Astrocyte (in vitro differentiated cells and primary cell): Measurements from ENCODE around the gene EMC1. TPM values are rescaled to one million over a fixed set of nuclear protein-coding genes. Genes with fewer than 3 reads are reported as not detected.

Experiments used
- DNase-seq: peaks from one replicate; pipeline ENCODE4 v3.0.0-alpha.2; 2010; ENCODE audit warnings: low read depth
- FAIRE-seq: peaks from 2 replicates; lab custom pipeline; 2011; peaks lifted over from hg19 to GRCh38; lab: Jason Lieb, UNC
- H2AFZ ChIP-seq: 2 replicates; pipeline ENCODE4 v1.6.0; 2012; ENCODE audit warnings: low read depth, low read length, inconsistent platforms
- H3K27ac ChIP-seq: 2 replicates; pipeline ENCODE4 v1.5.1; 2011; ENCODE audit warnings: low read depth, low read length, inconsistent platforms
- H3K27me3 ChIP-seq: 2 replicates; pipeline ENCODE4 v1.6.0; 2011; ENCODE audit warnings: low read length, inconsistent platforms; ENCODE audit not compliant: insufficient read depth
- H3K36me3 ChIP-seq: 2 replicates; pipeline ENCODE4 v1.5.1; 2011; ENCODE audit warnings: low read length, inconsistent platforms; ENCODE audit not compliant: insufficient read depth
- H3K4me1 ChIP-seq: 2 replicates; pipeline ENCODE4 v1.5.1; 2011; ENCODE audit warnings: low read length, inconsistent platforms; ENCODE audit not compliant: insufficient read depth
- H3K4me2 ChIP-seq: 2 replicates; pipeline ENCODE4 v1.6.0; 2012; ENCODE audit warnings: low read length, inconsistent platforms
- H3K4me3 ChIP-seq: 2 replicates; pipeline ENCODE4 v1.5.1; 2011; ENCODE audit warnings: low read depth, mild to moderate bottlenecking, low read length, inconsistent platforms; ENCODE audit not compliant: insufficient read depth
- H3K79me2 ChIP-seq: 2 replicates; pipeline ENCODE4 v1.6.0; 2012; ENCODE audit warnings: mild to moderate bottlenecking, low read length, inconsistent platforms; ENCODE audit not compliant: insufficient read depth
- H3K9ac ChIP-seq: 2 replicates; pipeline ENCODE4 v1.6.0; 2012; ENCODE audit warnings: mild to moderate bottlenecking, low read length, inconsistent platforms
- H3K9me3 ChIP-seq: 2 replicates; pipeline ENCODE4 v1.5.1; 2012; ENCODE audit warnings: low read depth, mild to moderate bottlenecking, low read length, inconsistent platforms; ENCODE audit not compliant: insufficient read depth
- H4K20me1 ChIP-seq: 2 replicates; pipeline ENCODE4 v1.6.0; 2012; ENCODE audit warnings: low read length, inconsistent platforms; ENCODE audit not compliant: insufficient read depth
- H3K27ac Mint-ChIP-seq: one replicate; pipeline ENCODE4 v1.8.0; 2021; ENCODE audit warnings: mild to moderate bottlenecking, mixed read lengths; ENCODE audit not compliant: unreplicated experiment
- H3K27me3 Mint-ChIP-seq: one replicate; pipeline ENCODE4 v1.8.0; 2021; ENCODE audit warnings: low read depth, mixed read lengths; ENCODE audit not compliant: unreplicated experiment
- H3K36me3 Mint-ChIP-seq: one replicate; pipeline ENCODE4 v1.8.0; 2021; ENCODE audit warnings: low read depth, mixed read lengths; ENCODE audit not compliant: unreplicated experiment
- H3K4me1 Mint-ChIP-seq: one replicate; pipeline ENCODE4 v1.8.0; 2021; ENCODE audit warnings: low read depth, mixed read lengths; ENCODE audit not compliant: unreplicated experiment
- H3K4me3 Mint-ChIP-seq: one replicate; pipeline ENCODE4 v1.8.0; 2021; ENCODE audit warnings: mild to moderate bottlenecking, moderate library complexity, mixed read lengths; ENCODE audit not compliant: unreplicated experiment
- H3K9me3 Mint-ChIP-seq: one replicate; pipeline ENCODE4 v1.8.0; 2021; ENCODE audit warnings: mild to moderate bottlenecking, mixed read lengths; ENCODE audit not compliant: unreplicated experiment
- CTCF ChIP-seq: IDR thresholded peaks from 2 replicates; pipeline ENCODE4 v1.5.1; 2011; ENCODE audit warnings: low read depth, mild to moderate bottlenecking, inconsistent platforms, low read length, moderate library complexity; ENCODE audit not compliant: insufficient read depth
- EZH2 ChIP-seq: IDR thresholded peaks from 2 replicates; pipeline ENCODE4 v1.6.1; 2012; ENCODE audit warnings: mild to moderate bottlenecking, low read length, inconsistent platforms; ENCODE audit not compliant: insufficient read depth
- total RNA-seq: library from RNA; stranded (reverse); gene quantifications from 2 replicates; pipeline ENCODE4 v1.2.1, GENCODE V29; 2021

The EMC1 gene
- total RNA-seq, 1 donor from 2014 or later = 89.3 TPM

DNA sequence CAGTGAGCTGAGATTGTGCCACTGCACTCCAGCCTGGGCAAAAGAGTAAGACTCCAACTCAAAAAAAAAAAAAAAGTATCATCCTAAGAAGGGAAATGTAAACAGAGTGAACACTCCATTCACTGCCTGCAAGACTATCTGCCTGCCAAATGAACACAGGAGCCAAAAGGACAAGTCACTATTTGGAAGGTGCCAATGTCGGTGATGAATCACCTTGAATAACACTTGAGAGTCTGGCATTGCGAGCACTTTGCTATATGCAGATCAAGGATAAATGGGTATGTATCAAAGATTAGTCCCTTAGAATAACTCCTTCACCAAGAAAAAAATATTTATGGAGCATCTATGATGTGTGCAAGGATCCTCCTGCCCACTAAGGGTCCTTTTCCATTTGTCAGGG, 47.9 kb downstream of the EMC1 start:
- peak; percentile 87 for DNase-seq
- no peaks in the 10 kb centered on the region for H3K9me3 Mint-ChIP-seq
- no peak overlapping the region for H2AFZ ChIP-seq
- no peaks in the 10 kb centered on the region for H3K27me3 ChIP-seq
- H3K4me2 ChIP-seq = peak overlapping the region; percentile 13
- H3K4me1 ChIP-seq = peaks cover 18% of the 10 kb centered on the region
- peaks cover 95% of the 10 kb centered on the region for H4K20me1 ChIP-seq
- no peak overlapping the region for H3K27ac ChIP-seq
- peaks cover 1% of the 10 kb centered on the region for H3K36me3 Mint-ChIP-seq
- H3K9me3 ChIP-seq = no peaks in the 10 kb centered on the region
- no peak overlapping the region for H3K4me3 ChIP-seq
- no peak overlapping the region for H3K27ac Mint-ChIP-seq
- no peaks in the 10 kb centered on the region for H3K27me3 Mint-ChIP-seq
- H3K79me2 ChIP-seq = peaks cover 98% of the 10 kb centered on the region
- no peak for FAIRE-seq
- peaks cover 19% of the 10 kb centered on the region for H3K36me3 ChIP-seq
- H3K4me3 Mint-ChIP-seq = no peak overlapping the region
- TF ChIP-seq EZH2 (no peak), CTCF (no peak)
- H3K9ac ChIP-seq = no peak overlapping the region
- peaks cover 36% of the 10 kb centered on the region for H3K4me1 Mint-ChIP-seq

GRCh38 chr1:19202396-19202795, 48.9 kb downstream of the EMC1 start:
- Histone ChIP-seq H3K36me3 (peaks cover 29% of the 10 kb centered on the region), H3K9me3 (no peaks in the 10 kb centered on the region), H3K9ac (no peak overlapping the region), H3K4me3 (no peak overlapping the region), H4K20me1 (peaks cover 90% of the 10 kb centered on the region), H3K27me3 (no peaks in the 10 kb centered on the region), H3K4me1 (peaks cover 15% of the 10 kb centered on the region), H3K4me2 (peak overlapping the region; percentile 19), H2AFZ (no peak overlapping the region), H3K79me2 (peaks cover 90% of the 10 kb centered on the region), H3K27ac (no peak overlapping the region)
- no peaks in the 10 kb centered on the region for H3K36me3 Mint-ChIP-seq
- DNase-seq (no peak), FAIRE-seq (no peak)
- peak overlapping the region; percentile 28 for H3K4me3 Mint-ChIP-seq
- TF ChIP-seq EZH2 (no peak), CTCF (no peak)
- no peaks in the 10 kb centered on the region for H3K27me3 Mint-ChIP-seq
- H3K4me1 Mint-ChIP-seq = peaks cover 34% of the 10 kb centered on the region
- H3K9me3 Mint-ChIP-seq = no peaks in the 10 kb centered on the region
- no peak overlapping the region for H3K27ac Mint-ChIP-seq

- peaks cover 15% of the 10 kb centered on the region for H3K4me1 ChIP-seq
- Mint-ChIP-seq H3K4me3 (no peak overlapping the region), H3K27me3 (no peaks in the 10 kb centered on the region), H3K4me1 (peaks cover 22% of the 10 kb centered on the region), H3K9me3 (no peaks in the 10 kb centered on the region), H3K36me3 (peaks cover 2% of the 10 kb centered on the region), H3K27ac (no peak overlapping the region)
- TF ChIP-seq EZH2 = no peak
- TF ChIP-seq CTCF = no peak
- FAIRE-seq = no peak
- H3K9me3 ChIP-seq = no peaks in the 10 kb centered on the region
- peaks cover 79% of the 10 kb centered on the region for H3K79me2 ChIP-seq
- no peak for DNase-seq
- H3K27ac ChIP-seq = no peak overlapping the region
- no peak overlapping the region for H3K4me3 ChIP-seq
- H3K9ac ChIP-seq = no peak overlapping the region
- H3K4me2 ChIP-seq = no peak overlapping the region
- no peaks in the 10 kb centered on the region for H3K27me3 ChIP-seq
- peaks cover 48% of the 10 kb centered on the region for H3K36me3 ChIP-seq
- H2AFZ ChIP-seq = no peak overlapping the region
- H4K20me1 ChIP-seq = peaks cover 86% of the 10 kb centered on the region
Measured at GRCh38 chr1:19199969-19200604, 51.2 kb downstream of the EMC1 start.
